DND-41 (cell line): ENCODE results near the gene BAHD1.

Source experiments
- EZH2 ChIP-seq: IDR thresholded peaks from 3 replicates; pipeline ENCODE4 v1.6.1; 2012; ENCODE audit warnings: borderline replicate concordance, low read depth, mild to moderate bottlenecking, moderate library complexity, low read length, inconsistent platforms; ENCODE audit not compliant: severe bottlenecking
- TF ChIP-seq, protein P1 (sequence below): IDR thresholded peaks from 2 replicates; pipeline ENCODE4 v1.5.1; 2012; ENCODE audit warnings: borderline replicate concordance, low read length, moderate library complexity, mild to moderate bottlenecking; ENCODE audit not compliant: poor library complexity, severe bottlenecking; ENCODE audit errors: extremely low read depth

DNA sequence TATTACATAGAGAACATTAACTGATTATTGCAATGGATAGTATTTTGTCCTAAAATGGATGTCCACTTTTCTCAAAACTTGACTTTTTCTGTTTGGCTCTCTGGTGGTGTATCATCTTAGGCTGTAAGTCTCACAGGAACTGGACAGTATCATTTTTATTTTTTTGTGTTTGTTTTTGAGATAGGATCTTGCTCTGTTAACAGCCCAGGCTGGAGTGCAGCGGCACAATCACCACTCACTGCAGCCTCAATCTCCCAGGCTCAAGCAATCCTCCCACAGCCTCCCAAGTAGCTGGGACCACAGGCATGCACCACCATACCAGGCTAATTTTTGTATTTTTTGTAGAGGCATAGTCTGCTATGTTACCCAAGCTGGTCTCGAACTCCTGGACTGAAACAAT, 43.2 kb downstream of the BAHD1 start:
- TF ChIP-seq, protein P1, sequence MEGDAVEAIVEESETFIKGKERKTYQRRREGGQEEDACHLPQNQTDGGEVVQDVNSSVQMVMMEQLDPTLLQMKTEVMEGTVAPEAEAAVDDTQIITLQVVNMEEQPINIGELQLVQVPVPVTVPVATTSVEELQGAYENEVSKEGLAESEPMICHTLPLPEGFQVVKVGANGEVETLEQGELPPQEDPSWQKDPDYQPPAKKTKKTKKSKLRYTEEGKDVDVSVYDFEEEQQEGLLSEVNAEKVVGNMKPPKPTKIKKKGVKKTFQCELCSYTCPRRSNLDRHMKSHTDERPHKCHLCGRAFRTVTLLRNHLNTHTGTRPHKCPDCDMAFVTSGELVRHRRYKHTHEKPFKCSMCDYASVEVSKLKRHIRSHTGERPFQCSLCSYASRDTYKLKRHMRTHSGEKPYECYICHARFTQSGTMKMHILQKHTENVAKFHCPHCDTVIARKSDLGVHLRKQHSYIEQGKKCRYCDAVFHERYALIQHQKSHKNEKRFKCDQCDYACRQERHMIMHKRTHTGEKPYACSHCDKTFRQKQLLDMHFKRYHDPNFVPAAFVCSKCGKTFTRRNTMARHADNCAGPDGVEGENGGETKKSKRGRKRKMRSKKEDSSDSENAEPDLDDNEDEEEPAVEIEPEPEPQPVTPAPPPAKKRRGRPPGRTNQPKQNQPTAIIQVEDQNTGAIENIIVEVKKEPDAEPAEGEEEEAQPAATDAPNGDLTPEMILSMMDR, result no peak
- TF ChIP-seq EZH2, result no peak
